Keratinocyte (primary cell): ENCODE results near the gene DDR2. TPM values are rescaled to one million over a fixed set of nuclear protein-coding genes. Genes with fewer than 3 reads are reported as not detected.

Experiments used
- DNase-seq: peaks from one replicate; pipeline ENCODE4 v3.0.0-alpha.2; 2011; ENCODE audit warnings: low read depth, missing footprints, low spot score
- FAIRE-seq: peaks from 2 replicates; lab custom pipeline; 2011; peaks lifted over from hg19 to GRCh38; lab: Jason Lieb, UNC
- H2AFZ ChIP-seq: 2 replicates; pipeline ENCODE4 v1.6.0; 2012; ENCODE audit warnings: low read length, control low read depth, inconsistent platforms; ENCODE audit not compliant: control insufficient read depth
- H3K27ac ChIP-seq: 2 replicates; pipeline ENCODE4 v1.5.1; 2011; ENCODE audit warnings: low read length; ENCODE audit not compliant: control insufficient read depth, insufficient read depth
- H3K27me3 ChIP-seq: 3 replicates; pipeline ENCODE4 v1.6.0; 2011; ENCODE audit warnings: low read length; ENCODE audit not compliant: control insufficient read depth, insufficient read depth; ENCODE audit errors: extremely low read depth
- H3K36me3 ChIP-seq, 2 experiments: 2 replicates in 1 of 2; 3 replicates in 1 of 2; pipeline ENCODE4 v1.5.1; 2011; ENCODE audit warnings: low read length in 2 of 2, mild to moderate bottlenecking in 1 of 2; ENCODE audit not compliant: control insufficient read depth in 2 of 2, insufficient read depth in 2 of 2; ENCODE audit errors: extremely low read depth in 1 of 2
- H3K4me1 ChIP-seq: 3 replicates; pipeline ENCODE4 v1.5.1; 2011; ENCODE audit warnings: low read length; ENCODE audit not compliant: control insufficient read depth, insufficient read depth; ENCODE audit errors: extremely low read depth
- H3K4me2 ChIP-seq: 3 replicates; pipeline ENCODE4 v1.6.0; 2011; ENCODE audit warnings: low read depth, low read length; ENCODE audit not compliant: control insufficient read depth, insufficient read depth; ENCODE audit errors: extremely low read depth
- H3K4me3 ChIP-seq, 3 experiments: fragments of 200-600 bp in 1 of 3; sonication (generic) in 1 of 3; 2 replicates in 2 of 3; 3 replicates in 1 of 3; pipeline ENCODE4 v1.5.1; 2011 to 2016; ENCODE audit warnings: low read length in 3 of 3, mild to moderate bottlenecking in 3 of 3, control low read depth in 2 of 3, inconsistent platforms in 1 of 3, low read depth in 1 of 3, mixed read lengths in 1 of 3, mixed run types in 1 of 3, moderate library complexity in 1 of 3; ENCODE audit not compliant: control insufficient read depth in 2 of 3, insufficient read depth in 2 of 3; ENCODE audit errors: extremely low read depth in 1 of 3
- H3K79me2 ChIP-seq: 2 replicates; pipeline ENCODE4 v1.6.0; 2012; ENCODE audit warnings: low read length; ENCODE audit not compliant: control insufficient read depth, insufficient read depth
- H3K9ac ChIP-seq: 3 replicates; pipeline ENCODE4 v1.6.0; 2011; ENCODE audit warnings: low read length; ENCODE audit not compliant: control insufficient read depth, insufficient read depth; ENCODE audit errors: extremely low read depth
- H3K9me1 ChIP-seq: 3 replicates; pipeline ENCODE4 v1.6.0; 2011; ENCODE audit warnings: low read length; ENCODE audit not compliant: control insufficient read depth, insufficient read depth; ENCODE audit errors: extremely low read depth
- H3K9me3 ChIP-seq: 2 replicates; pipeline ENCODE4 v1.5.1; 2012; ENCODE audit warnings: low read depth, low read length; ENCODE audit not compliant: control insufficient read depth
- H4K20me1 ChIP-seq: 3 replicates; pipeline ENCODE4 v1.6.0; 2011; ENCODE audit warnings: low read length; ENCODE audit not compliant: control insufficient read depth, insufficient read depth; ENCODE audit errors: extremely low read depth
- EZH2 ChIP-seq: IDR thresholded peaks from one replicate; pipeline ENCODE4 v1.6.1; 2012; ENCODE audit warnings: inconsistent platforms, mild to moderate bottlenecking, low read length, moderate library complexity
- dilution Hi-C: fragments of 300-500 bp; cut with MboI; formaldehyde crosslinking; loops from one replicate; pipeline ENCODE4 v1.7.0; 2020; ENCODE audit warnings: low sequenced_read_pairs; ENCODE audit not compliant: extremely low pct_ligation_motif_present
- polyA plus RNA-seq, 5 experiments: library from polyadenylated mRNA; depleted of rRNA in 3 of 5; stranded (reverse) in 3 of 5; stranded (forward) in 1 of 5; unstranded in 1 of 5; fragments of >200 nt; gene quantifications; 1 replicate in 1 of 5; 2 replicates in 3 of 5; 3 replicates in 1 of 5; pipeline versions ENCODE4 v1.2.1 to v1.2.3, GENCODE V29; 2011 to 2012; ENCODE audit warnings: missing spikeins in 2 of 5, low read depth in 1 of 5, low replicate concordance in 1 of 5
- TF ChIP-seq, protein P1 (sequence below), 3 experiments: IDR thresholded peaks in 1 of 3; conservative IDR thresholded peaks in 1 of 3; optimal IDR thresholded peaks in 1 of 3; 2 replicates in 2 of 3; 3 replicates in 1 of 3; pipeline versions ENCODE3 to v1.5.1; 2011; ENCODE audit warnings: low read length in 3 of 3, mild to moderate bottlenecking in 3 of 3, moderate library complexity in 2 of 3, control low read depth in 1 of 3, inconsistent platforms in 1 of 3; ENCODE audit not compliant: insufficient read depth in 2 of 3; ENCODE audit errors: extremely low read depth in 1 of 3

DDR2 gene
- polyA plus RNA-seq, 1 donor (not counting 4 experiments of a cell fraction or from before 2014, with no cell fraction given) = 0.39 TPM

- Histone ChIP-seq H3K9me1 (no peaks in the 10 kb centered on the region), H3K36me3 (no peaks in the 10 kb centered on the region), H3K27me3 (no peaks in the 10 kb centered on the region), H3K4me1 (no peaks in the 10 kb centered on the region), H3K79me2 (no peaks in the 10 kb centered on the region), H2AFZ (no peak overlapping the region), H3K27ac (no peak overlapping the region), H3K4me2 (no peak overlapping the region), H3K9ac (no peak overlapping the region), H3K9me3 (no peaks in the 10 kb centered on the region), H4K20me1 (no peaks in the 10 kb centered on the region), H3K4me3 (no peak overlapping the region)
- DNase-seq (no peak), FAIRE-seq (no peak)
- no peak for TF ChIP-seq EZH2
- TF ChIP-seq, protein P1, sequence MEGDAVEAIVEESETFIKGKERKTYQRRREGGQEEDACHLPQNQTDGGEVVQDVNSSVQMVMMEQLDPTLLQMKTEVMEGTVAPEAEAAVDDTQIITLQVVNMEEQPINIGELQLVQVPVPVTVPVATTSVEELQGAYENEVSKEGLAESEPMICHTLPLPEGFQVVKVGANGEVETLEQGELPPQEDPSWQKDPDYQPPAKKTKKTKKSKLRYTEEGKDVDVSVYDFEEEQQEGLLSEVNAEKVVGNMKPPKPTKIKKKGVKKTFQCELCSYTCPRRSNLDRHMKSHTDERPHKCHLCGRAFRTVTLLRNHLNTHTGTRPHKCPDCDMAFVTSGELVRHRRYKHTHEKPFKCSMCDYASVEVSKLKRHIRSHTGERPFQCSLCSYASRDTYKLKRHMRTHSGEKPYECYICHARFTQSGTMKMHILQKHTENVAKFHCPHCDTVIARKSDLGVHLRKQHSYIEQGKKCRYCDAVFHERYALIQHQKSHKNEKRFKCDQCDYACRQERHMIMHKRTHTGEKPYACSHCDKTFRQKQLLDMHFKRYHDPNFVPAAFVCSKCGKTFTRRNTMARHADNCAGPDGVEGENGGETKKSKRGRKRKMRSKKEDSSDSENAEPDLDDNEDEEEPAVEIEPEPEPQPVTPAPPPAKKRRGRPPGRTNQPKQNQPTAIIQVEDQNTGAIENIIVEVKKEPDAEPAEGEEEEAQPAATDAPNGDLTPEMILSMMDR (optimal IDR thresholded peaks at IDR 0.05 in 1 of 3, IDR thresholded peaks at IDR 0.05 in 1 of 3, conservative IDR thresholded peaks at IDR 0.05 in 1 of 3; ENCODE audit: extremely low read depth in 1 of 3, insufficient read depth in 2 of 3, low read length in 3 of 3) = no peak
- dilution Hi-C loops = no loop called here
Measured at GRCh38 chr1:162671664-162672410, 39.6 kb downstream of the DDR2 start.

DNA sequence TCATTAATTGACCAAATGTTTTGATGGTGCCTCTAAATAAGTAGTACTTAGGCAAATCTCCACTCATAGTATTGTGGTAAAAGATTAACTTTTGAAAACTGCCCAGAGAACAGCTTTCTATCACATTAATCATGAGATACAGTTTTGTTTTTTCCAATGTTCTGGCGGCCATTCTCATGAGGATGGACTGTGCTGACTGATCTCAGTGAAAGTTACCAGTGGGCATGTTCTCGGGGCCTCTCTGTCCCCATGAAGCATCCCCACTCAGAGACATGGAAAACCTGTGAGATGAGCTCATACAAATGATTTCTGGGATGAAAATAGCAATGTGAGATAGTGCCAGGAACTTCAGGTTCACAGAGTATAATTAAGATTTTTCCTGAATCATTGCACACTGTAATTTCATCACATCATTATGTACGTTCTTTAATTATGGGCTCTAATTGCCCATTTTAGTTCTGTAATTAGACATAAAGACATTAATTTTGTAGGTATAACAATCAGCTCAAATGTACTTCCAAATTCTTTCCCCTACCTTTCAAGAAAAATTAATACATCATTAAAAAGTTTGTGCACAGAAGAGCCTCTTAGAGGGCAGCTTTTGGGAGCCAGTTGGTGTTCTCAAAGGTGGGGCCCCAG lies 40.5 kb downstream of the DDR2 start:
- dilution Hi-C loops = no loop called here
- Histone ChIP-seq H3K4me2 (no peak overlapping the region), H3K79me2 (no peaks in the 10 kb centered on the region), H3K36me3 (no peaks in the 10 kb centered on the region), H4K20me1 (no peaks in the 10 kb centered on the region), H3K27me3 (no peaks in the 10 kb centered on the region), H2AFZ (no peak overlapping the region), H3K4me1 (no peaks in the 10 kb centered on the region), H3K4me3 (no peak overlapping the region), H3K9me1 (no peaks in the 10 kb centered on the region), H3K9me3 (no peaks in the 10 kb centered on the region), H3K9ac (no peak overlapping the region), H3K27ac (no peak overlapping the region)
- DNase-seq = no peak
- no peak for FAIRE-seq
- TF ChIP-seq, protein P1 (optimal IDR thresholded peaks at IDR 0.05 in 1 of 3, IDR thresholded peaks at IDR 0.05 in 1 of 3, conservative IDR thresholded peaks at IDR 0.05 in 1 of 3; ENCODE audit: extremely low read depth in 1 of 3, insufficient read depth in 2 of 3, low read length in 3 of 3) = no peak
- TF ChIP-seq EZH2 = no peak
